HG03342 (cell line): ENCODE results near the gene SAPCD2.

ENCODE experiments used
- ATAC-seq: cut with Tn5 transposase; IDR thresholded peaks from one replicate; pipeline ENCODE4 v1.9.1; 2021; ENCODE audit warnings: mild to moderate bottlenecking, moderate library complexity; ENCODE audit not compliant: unreplicated experiment

The SAPCD2 gene

DNA sequence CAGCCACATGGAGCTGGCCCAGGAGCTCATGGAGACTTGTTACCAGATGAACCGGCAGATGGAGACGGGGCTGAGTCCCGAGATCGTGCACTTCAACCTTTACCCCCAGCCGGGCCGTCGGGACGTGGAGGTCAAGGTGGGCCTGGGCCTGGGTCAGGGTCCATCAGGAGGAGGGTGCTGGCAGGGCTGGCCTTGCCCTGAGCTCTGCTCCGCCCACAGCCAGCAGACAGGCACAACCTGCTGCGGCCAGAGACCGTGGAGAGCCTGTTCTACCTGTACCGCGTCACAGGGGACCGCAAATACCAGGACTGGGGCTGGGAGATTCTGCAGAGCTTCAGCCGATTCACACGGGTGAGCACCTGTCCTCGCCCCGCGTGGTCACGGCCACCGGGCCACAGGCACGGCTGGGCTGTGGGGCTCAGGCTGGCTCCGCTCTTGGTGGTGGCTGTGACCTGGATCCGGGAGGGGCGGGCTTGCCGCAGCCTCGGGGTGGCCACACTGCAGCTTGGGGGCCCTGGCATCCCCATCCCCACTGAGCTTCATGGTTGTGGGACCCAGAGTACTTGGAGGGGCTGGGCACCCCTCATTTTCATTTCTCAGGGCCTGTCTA is 37.1 kb upstream of the SAPCD2 start:
- no peak for ATAC-seq

DNA sequence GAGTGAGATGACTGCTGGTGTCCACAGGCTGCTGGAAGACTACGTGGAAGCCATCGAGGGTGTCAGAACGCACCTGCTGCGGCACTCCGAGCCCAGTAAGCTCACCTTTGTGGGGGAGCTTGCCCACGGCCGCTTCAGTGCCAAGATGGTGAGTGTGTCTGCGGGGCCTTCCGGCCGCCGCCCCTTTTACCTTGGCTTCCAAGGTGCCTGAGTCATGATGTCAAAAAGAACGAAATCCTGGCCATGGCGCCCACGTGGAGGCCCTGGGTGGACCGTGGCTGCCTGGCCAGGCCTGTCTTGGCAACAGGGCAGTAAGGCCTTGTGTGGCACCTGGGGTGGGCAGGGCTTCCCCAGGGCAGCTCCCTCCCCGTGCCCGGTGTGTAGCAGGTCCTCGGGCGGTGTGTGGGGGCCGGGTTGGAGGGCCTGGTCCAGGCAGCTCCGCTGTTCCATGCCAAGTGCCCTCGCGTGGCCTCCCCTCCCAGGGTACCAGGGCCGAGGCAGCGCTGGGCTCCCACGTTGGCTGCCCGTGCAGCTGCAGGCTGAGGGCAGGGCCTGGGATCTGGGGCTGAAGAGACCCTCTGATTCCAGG is 36.4 kb upstream of the SAPCD2 start:
- ATAC-seq = no peak

DNA sequence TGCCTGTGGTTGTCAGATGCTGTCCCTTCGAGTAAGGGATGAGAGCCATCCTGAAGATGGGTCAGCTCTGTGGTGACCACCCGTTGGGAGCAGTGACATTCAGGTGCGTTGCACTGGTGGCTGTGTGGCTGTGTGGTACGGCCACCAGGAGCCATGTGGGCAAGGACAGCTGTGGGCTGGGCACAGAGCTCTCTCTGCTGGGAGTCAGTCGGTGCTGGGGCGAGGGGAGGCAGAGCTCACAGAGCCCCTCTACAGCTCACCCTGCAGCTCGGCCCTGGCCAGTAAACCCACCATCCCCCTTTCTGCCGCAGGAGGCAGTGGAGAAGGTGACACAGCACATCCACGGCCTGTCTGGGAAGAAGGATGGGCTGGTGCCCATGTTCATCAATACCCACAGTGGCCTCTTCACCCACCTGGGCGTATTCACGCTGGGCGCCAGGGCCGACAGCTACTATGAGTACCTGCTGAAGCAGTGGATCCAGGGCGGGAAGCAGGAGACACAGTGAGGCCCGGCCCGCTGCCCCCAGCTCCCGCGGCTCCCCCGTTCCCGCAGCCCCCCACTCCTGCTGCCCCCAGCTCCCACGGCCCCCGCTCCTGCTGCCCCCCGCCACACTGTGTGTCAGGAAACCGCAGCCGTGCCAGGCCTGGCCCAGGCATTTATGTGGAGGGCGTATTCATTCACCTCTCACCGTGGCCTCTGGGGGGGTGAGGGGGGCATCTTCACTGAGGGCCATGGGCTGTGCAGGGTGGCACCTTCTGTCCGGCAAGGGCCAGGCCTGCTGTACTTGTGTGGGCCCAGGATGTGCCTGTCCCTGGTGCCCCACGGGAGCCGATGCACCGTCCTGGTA is 35.7 kb upstream of the SAPCD2 start:
- no peak for ATAC-seq

- ATAC-seq = no peak
Observed at GRCh38 chr9:137103206-137103999, 33.0 kb upstream of the SAPCD2 start.

- no peak for ATAC-seq
Observed at GRCh38 chr9:137099231-137099630, 28.9 kb upstream of the SAPCD2 start.

DNA sequence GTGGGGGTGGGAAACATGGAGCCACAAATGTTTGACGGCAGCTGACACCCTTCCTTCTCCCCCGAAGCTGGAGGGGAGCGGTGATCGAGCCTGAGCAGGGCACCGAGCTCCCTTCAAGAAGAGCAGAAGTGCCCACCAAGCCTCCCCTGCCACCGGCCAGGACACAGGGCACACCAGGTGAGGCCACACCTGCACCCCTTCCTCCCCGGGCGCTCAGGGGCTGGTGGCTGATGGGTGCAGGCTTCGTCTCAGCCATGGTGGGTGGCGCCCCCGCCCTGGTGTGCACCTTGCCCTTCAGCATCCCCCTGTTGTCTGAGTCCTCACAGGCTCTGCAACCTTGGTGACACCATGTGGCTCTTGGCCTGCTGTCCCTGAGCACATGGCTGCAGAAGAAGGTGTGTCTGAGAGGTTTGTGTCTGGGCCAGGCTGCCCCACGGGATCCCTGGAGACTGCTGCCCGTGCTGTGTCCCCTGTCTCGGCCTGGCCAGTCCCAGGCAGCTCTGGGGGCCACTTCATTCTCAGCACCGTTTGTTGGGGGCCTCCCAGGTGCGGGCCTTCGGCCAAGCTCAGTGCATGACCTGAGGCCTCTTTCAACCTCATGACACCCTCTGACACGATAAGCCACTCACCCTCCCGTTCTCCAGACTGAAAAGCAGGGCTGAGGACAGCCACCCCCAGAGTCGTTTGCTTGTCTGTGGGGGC is 27.6 kb upstream of the SAPCD2 start:
- ATAC-seq = no peak

DNA sequence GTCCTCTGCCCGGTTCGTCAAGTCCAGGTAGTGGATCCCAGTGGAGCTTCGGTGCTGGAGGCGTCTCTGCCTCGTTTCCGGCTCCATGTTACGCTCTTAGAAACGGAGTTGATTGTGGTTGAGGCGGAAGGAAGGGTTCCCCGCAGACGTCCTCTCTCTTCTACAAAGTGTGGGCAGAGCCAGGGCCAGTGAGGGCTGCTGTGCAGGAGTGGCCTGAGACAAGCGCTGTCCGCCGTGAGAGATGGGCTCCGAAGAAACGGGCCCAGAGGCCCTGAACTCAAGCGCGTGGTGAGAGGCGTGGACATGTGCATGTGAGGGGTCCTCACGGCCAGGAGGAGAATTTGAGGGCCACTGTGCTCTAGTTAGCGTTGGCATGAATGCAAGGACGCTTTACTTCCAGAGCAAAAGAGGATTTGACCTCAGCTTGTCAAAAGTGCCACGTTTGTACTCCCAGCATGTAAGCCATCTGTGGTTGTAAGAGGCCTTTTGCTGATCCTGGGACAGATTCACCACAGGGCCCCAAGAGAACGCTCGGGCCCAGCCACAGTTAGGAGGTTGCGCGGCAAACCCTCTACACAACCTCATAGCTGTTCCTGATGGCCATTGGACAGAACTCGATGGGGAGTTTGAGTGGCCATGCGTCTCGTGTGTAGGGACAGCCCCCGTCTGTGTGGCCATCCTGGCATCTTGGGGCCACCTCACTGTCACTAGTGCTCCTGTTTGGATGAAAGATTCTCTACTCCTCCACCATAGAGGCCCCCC is 26.6 kb upstream of the SAPCD2 start:
- no peak for ATAC-seq

DNA sequence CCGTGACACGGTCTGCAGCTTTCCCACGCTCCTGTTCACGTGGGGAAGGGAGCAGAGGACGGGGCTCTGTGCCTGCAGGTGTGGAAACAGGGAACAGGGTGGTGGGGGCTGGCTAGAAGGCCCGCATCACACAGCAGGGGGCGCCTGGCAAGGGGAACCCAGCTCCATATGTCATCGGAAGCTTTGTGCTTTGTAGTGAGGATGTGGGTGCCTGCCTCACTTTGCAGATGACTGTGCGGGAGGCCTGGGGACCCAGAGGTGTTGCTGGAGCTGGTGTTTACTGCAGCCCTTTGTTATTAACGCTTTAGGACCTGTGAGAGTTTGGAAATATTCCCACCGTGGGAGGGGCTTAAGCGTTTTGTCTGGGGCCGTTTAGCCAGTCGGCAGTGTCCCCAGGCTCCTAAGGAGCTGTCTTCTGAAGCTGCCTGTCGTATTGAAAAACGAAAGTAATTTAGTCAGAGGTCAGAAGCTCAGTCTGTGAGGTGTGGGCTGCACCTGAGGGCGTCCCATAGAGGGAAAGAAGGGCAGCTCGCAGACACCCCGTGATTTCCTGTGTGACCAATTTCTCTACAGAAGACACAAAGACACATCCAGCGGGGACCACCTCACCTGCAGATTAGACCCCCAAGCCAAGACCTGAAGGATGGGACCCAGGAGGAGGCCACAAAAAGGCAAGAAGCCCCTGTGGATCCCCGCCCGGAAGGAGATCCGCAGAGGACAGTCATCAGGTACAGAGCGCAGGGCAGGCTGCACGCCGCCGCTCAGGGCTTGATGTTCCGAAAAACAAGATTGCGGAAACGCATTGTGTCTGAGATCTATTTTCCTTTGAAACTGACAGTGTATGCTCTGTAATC is 25.5 kb upstream of the SAPCD2 start:
- peak; percentile 79 for ATAC-seq

GRCh38 chr9:137089232-137089947 is 19.0 kb upstream of the SAPCD2 start:
- ATAC-seq = no peak

GRCh38 chr9:137088121-137088520 is 17.8 kb upstream of the SAPCD2 start:
- ATAC-seq = no peak

- no peak for ATAC-seq
Observed at GRCh38 chr9:137087409-137087925, 17.1 kb upstream of the SAPCD2 start.

- ATAC-seq = peak; percentile 67
Observed at GRCh38 chr9:137086531-137087408, 16.4 kb upstream of the SAPCD2 start, which contains the start of gene MAN1B1. TSS of gene MAN1B1 (plus strand) at chr9:137086985. CDS start at chr9:137087000, 15 bp downstream.

DNA sequence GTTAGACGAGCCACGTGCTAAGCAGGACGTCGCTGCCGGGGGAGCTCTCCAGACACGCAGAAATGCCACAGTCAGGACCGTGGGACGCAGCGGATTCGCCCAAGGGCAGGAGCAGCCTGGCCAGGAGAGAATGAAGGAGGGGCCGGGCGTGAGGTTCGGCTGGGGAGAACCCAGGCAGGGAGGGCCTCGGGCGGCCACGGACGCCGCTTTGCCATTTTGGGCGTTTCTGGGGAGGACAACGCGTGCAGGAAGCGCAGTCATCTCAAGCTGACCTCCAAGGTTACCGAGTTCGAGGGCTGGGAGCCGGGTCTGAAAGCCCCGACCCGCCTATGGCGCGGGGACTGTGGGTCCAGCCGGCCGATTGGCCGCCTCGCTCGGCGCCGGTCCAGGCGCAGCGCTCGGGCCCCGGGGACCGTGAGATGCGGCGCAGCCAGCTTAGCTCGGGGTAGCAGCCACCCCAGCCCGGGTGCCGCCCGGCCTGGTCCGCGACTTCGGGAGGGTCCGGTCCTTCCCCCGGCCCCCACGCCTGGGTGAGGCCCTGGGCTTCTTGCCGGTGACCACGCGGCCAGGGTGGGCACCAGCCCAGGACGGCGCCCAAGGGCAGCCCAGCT is 15.7 kb upstream of the SAPCD2 start:
- ATAC-seq = peak; percentile 8

GRCh38 chr9:137084526-137084925 is 14.2 kb upstream of the SAPCD2 start:
- no peak for ATAC-seq

GRCh38 chr9:137083394-137084004 is 13.1 kb upstream of the SAPCD2 start:
- no peak for ATAC-seq

DNA sequence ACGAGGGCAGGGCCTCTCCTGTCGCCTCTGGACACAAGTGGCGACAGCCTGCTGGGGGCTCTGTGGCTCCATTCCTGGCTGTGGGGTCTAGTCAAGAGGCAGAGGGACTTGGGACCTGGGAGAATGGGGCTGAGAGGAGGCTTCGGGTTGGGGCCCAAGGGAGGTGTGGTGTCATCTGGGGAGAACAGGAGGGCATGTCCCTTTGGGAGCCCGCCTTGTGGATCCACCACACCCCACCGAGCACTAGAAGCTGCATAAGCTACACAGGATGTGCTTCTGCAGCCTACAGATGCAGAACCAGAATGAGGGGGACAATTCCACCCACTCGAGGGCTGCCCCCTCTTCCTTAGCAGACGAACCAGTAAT is 12.6 kb upstream of the SAPCD2 start:
- no peak for ATAC-seq
